Esophagus muscularis mucosa (tissue), 3 donors: ENCODE measurements around the gene P2RX5.

Experiments
- POLR2A ChIP-seq: fragments of 450-650 bp; IDR thresholded peaks from one replicate; pipeline ENCODE4 v1.6.1; 2017; ENCODE audit warnings: antibody characterized with exemption, moderate library complexity, mild to moderate bottlenecking, low read depth
- POLR2AphosphoS5 ChIP-seq, 2 donors: sonication (generic); formaldehyde crosslinking; IDR thresholded peaks; one replicate each; pipeline ENCODE4 v1.6.1; 2017; ENCODE audit warnings: antibody characterized with exemption in 2 of 2
- TF ChIP-seq, protein P1 (sequence below), 3 experiments: fragments of 200-600 bp in 2 of 3; fragments of 450-650 bp in 1 of 3; sonication (generic) in 2 of 3; IDR thresholded peaks; one replicate each; pipeline ENCODE4 v1.5.1; 2017 to 2019; ENCODE audit warnings: antibody characterized with exemption in 3 of 3, mild to moderate bottlenecking in 2 of 3, moderate library complexity in 1 of 3

DNA sequence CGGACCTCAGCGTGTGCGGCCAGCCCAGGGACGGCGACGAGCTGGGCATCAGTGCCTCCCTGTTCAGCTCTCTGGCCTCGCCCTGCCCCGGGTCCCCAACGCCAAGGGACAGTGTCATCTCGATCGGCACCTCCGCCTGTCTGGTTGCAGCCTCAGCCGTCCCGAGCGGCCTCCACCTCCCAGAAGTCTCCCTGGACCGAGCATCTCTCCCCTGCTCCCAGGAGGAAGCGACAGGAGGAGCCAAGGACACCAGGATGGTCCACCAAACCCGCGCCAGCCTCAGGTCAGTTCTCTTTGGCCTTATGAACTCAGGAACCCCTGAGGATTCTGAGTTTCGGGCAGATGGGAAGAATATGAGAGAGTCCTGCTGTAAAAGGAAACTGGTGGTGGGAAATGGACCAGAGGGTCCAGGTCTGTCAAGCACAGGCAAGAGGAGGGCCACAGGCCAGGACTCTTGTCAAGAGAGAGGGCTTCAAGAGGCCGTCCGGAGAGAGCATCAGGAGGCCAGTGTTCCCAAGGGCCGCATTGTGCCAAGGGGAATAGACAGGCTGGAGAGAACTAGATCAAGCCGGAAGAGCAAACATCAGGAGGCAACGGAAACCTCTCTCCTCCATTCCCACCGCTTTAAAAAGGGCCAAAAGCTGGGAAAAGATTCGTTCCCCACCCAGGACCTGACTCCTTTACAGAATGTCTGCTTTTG, 28.6 kb upstream of the P2RX5 start:
- TF ChIP-seq POLR2A, result no peak
- TF ChIP-seq, protein P1, sequence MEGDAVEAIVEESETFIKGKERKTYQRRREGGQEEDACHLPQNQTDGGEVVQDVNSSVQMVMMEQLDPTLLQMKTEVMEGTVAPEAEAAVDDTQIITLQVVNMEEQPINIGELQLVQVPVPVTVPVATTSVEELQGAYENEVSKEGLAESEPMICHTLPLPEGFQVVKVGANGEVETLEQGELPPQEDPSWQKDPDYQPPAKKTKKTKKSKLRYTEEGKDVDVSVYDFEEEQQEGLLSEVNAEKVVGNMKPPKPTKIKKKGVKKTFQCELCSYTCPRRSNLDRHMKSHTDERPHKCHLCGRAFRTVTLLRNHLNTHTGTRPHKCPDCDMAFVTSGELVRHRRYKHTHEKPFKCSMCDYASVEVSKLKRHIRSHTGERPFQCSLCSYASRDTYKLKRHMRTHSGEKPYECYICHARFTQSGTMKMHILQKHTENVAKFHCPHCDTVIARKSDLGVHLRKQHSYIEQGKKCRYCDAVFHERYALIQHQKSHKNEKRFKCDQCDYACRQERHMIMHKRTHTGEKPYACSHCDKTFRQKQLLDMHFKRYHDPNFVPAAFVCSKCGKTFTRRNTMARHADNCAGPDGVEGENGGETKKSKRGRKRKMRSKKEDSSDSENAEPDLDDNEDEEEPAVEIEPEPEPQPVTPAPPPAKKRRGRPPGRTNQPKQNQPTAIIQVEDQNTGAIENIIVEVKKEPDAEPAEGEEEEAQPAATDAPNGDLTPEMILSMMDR (IDR thresholded peaks at IDR 0.05), result no peak
- no peak for TF ChIP-seq POLR2AphosphoS5 (IDR thresholded peaks at IDR 0.05)
